A549 (cell line): Measurements from ENCODE around the gene ANKRD11. TPM values are rescaled to one million over a fixed set of nuclear protein-coding genes. Genes with fewer than 3 reads are reported as not detected.
A peak's percentile ranks its signal among the peaks of the same experiment; 100 is the strongest.

Experiments
- ATAC-seq, 2 experiments: fragments of 200-7000 bp in 1 of 2; fragments of >200 bp in 1 of 2; cut with Nextera tagmentation in 1 of 2; cut with Tn5 transposase in 1 of 2; 3 replicates each; pipeline versions ENCODE4 v1.8.0 to v1.9.1; 2018 to 2020; ENCODE audit warnings: mild to moderate bottlenecking in 1 of 2, moderate library complexity in 1 of 2
- CTCF ChIA-PET: fragments of 300-600 bp; sonication (Branson Sonifier 250); formaldehyde crosslinking; extraction: SDS; loops from one replicate; lab custom pipeline; 2021; ENCODE audit warnings: antibody characterized with exemption, inconsistent platforms; lab: Yijun Ruan, JAX
- POLR2A ChIA-PET: fragments of 350-600 bp; formaldehyde crosslinking; extraction: SDS; loops from one replicate; lab custom pipeline; 2021; ENCODE audit warnings: antibody characterized with exemption, inconsistent platforms; lab: Yijun Ruan, JAX
- DNase-seq, 2 experiments: peaks; one replicate each; pipeline versions ENCODE4 v3.0.0 to v3.0.0-alpha.2; 2011 to 2016; ENCODE audit warnings: low read depth in 1 of 2, low spot score in 1 of 2
- FAIRE-seq: peaks from 2 replicates; lab custom pipeline; 2011; peaks lifted over from hg19 to GRCh38; lab: Jason Lieb, UNC
- H3K27ac ChIP-seq, 2 experiments: fragments of >200 bp; sonication (Bioruptor Twin); formaldehyde crosslinking; 3 replicates each; pipeline ENCODE4 v1.5.1; 2016 to 2017
- H3K4me1 ChIP-seq: fragments of >200 bp; sonication (Bioruptor Twin); formaldehyde crosslinking; 3 replicates; pipeline ENCODE4 v1.6.1; 2016
- H3K4me2 ChIP-seq: fragments of >200 bp; sonication (Bioruptor Twin); formaldehyde crosslinking; 3 replicates; pipeline ENCODE4 v1.6.1; 2016
- H3K4me3 ChIP-seq: fragments of >200 bp; sonication (Bioruptor Twin); formaldehyde crosslinking; 3 replicates; pipeline ENCODE4 v1.5.1; 2016
- H3K9me3 ChIP-seq: fragments of >200 bp; sonication (Bioruptor Twin); formaldehyde crosslinking; 3 replicates; pipeline ENCODE4 v1.6.1; 2016
- EHF ChIP-seq: fragments of 250-450 bp; sonication (Bioruptor Pico); IDR thresholded peaks from 2 replicates; pipeline ENCODE4 v1.5.0; 2020; ENCODE audit warnings: mild to moderate bottlenecking
- EHMT2 ChIP-seq: fragments of 200-600 bp; sonication (generic); IDR thresholded peaks from 2 replicates; pipeline ENCODE4 v1.6.1; 2016; ENCODE audit warnings: antibody characterized with exemption, low read depth, mild to moderate bottlenecking, moderate library complexity
- ELK1 ChIP-seq: fragments of 150-350 bp; IDR thresholded peaks from 2 replicates; pipeline ENCODE4 v1.6.1; 2014; ENCODE audit warnings: low read depth, mild to moderate bottlenecking, low read length
- HMGXB4 ChIP-seq: fragments of 250-450 bp; sonication (Bioruptor Pico); IDR thresholded peaks from 2 replicates; pipeline ENCODE4 v1.5.0; 2021; ENCODE audit warnings: mild to moderate bottlenecking, moderate library complexity, borderline replicate concordance
- HOXB13 ChIP-seq: fragments of 250-450 bp; sonication (Bioruptor Pico); IDR thresholded peaks from 2 replicates; pipeline ENCODE4 v1.5.0; 2020; ENCODE audit warnings: low read depth, mild to moderate bottlenecking, moderate library complexity
- KDM1A ChIP-seq: fragments of 200-600 bp; sonication (generic); IDR thresholded peaks from 2 replicates; pipeline ENCODE4 v1.6.1; 2016; ENCODE audit warnings: low read depth, mild to moderate bottlenecking
- MYC ChIP-seq: IDR thresholded peaks from 2 replicates; pipeline ENCODE4 v1.6.1; 2012; ENCODE audit warnings: mild to moderate bottlenecking, inconsistent platforms, low read length, improper control_type of control experiment, borderline replicate concordance
- NPAS2 ChIP-seq: fragments of 250-450 bp; sonication (Bioruptor Pico); IDR thresholded peaks from 2 replicates; pipeline ENCODE4 v1.8.0; 2022; ENCODE audit warnings: mild to moderate bottlenecking, moderate library complexity, borderline replicate concordance
- PBX3 ChIP-seq: IDR thresholded peaks from 2 replicates; pipeline ENCODE4 v1.6.1; 2012
- POLR2AphosphoS2 ChIP-seq: conservative IDR thresholded peaks from 2 replicates; pipeline ENCODE4 v1.6.1; 2012; ENCODE audit warnings: low read length, improper control_type of control experiment, inconsistent platforms
- RCOR1 ChIP-seq: fragments of 150-350 bp; IDR thresholded peaks from 2 replicates; pipeline ENCODE4 v1.6.1; 2014; ENCODE audit warnings: antibody characterized with exemption, low read length, low read depth
- RFX5 ChIP-seq: fragments of 450-650 bp; IDR thresholded peaks from 2 replicates; pipeline ENCODE4 v1.7.1; 2014; ENCODE audit warnings: antibody characterized with exemption, mild to moderate bottlenecking, moderate library complexity
- RNF2 ChIP-seq: fragments of 200-600 bp; sonication (generic); IDR thresholded peaks from 2 replicates; pipeline ENCODE4 v1.6.1; 2016; ENCODE audit warnings: low read depth, mild to moderate bottlenecking, antibody characterized with exemption, moderate library complexity, borderline replicate concordance
- SREBF2 ChIP-seq: fragments of 450-650 bp; IDR thresholded peaks from 2 replicates; pipeline ENCODE4 v1.6.1; 2014; ENCODE audit warnings: mild to moderate bottlenecking, moderate library complexity
- TFCP2L1 ChIP-seq: fragments of 250-450 bp; sonication (Bioruptor Pico); IDR thresholded peaks from 2 replicates; pipeline ENCODE4 v1.5.0; 2021; ENCODE audit warnings: mild to moderate bottlenecking
- WGBS: methylation state at CpG from one replicate; pipeline ENCODE4 v1.1.6; 2017; ENCODE audit errors: missing lambda C conversion rate; 5-methylcytosine and 5-hydroxymethylcytosine counted together
- polyA plus RNA-seq, 4 experiments: library from polyadenylated mRNA; depleted of rRNA in 3 of 4; stranded (reverse); fragments of >200 nt; fragmentation: RNase III in 1 of 4; extraction: RNeasy Plus Mini Kit Qiagen cat#74134 plus additional on column Dnase treatment in 1 of 4; gene quantifications; 2 replicates in 3 of 4; 3 replicates in 1 of 4; pipeline ENCODE4 v1.2.3, GENCODE V29; 2011 to 2017
- TF ChIP-seq, protein P1 (sequence below): IDR thresholded peaks from 2 replicates; pipeline ENCODE4 v1.6.1; 2012; ENCODE audit warnings: low read depth, borderline replicate concordance
- TF ChIP-seq, protein P2 (sequence below): fragments of >200 bp; sonication (Bioruptor Twin); formaldehyde crosslinking; IDR thresholded peaks from 2 replicates; pipeline ENCODE4 v1.6.1; 2016

The ANKRD11 gene
- polyA plus RNA-seq, 2 of the 4 experiments (the other 2 are of a cell fraction): 53.6 to 54.9 TPM

DNA sequence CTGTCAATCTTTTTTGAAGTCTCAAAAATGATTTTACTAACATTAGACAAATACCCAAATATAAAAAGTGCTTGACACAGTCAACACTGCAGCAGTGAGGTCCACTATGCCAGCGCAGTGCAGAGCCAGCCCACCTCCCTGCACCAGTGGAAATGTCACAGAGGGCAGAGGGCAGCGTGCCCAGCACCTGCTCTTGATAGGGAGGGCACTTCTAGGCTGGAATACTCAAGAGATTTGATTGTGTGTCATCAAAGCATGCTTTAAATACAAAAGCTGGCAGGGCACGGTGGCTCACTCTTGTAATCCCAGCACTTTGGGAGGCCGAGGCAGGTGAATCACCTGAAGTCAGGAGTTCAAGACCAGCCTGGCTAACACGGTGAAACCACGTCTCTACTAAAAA is 136.0 kb downstream of the ANKRD11 start:
- Histone ChIP-seq H3K27ac (peak overlapping the region; percentile 7 to 23; a peak in 2 of 6 replicates), H3K4me3 (no peak overlapping the region), H3K4me1 (peaks cover 66% of the 10 kb centered on the region), H3K9me3 (no peaks in the 10 kb centered on the region), H3K4me2 (peak overlapping the region; percentile 59)
- TF ChIP-seq MYC (no peak), NPAS2 (CRISPR knock-in tag) (no peak), PBX3 (no peak), POLR2AphosphoS2 (no peak), KDM1A (no peak), SREBF2 (no peak), RFX5 (no peak), HMGXB4 (CRISPR knock-in tag) (no peak), TFCP2L1 (CRISPR knock-in tag) (no peak), RNF2 (no peak), HOXB13 (no peak)
- TF ChIP-seq, protein P1, sequence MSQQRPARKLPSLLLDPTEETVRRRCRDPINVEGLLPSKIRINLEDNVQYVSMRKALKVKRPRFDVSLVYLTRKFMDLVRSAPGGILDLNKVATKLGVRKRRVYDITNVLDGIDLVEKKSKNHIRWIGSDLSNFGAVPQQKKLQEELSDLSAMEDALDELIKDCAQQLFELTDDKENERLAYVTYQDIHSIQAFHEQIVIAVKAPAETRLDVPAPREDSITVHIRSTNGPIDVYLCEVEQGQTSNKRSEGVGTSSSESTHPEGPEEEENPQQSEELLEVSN: no peak
- TF ChIP-seq, protein P2, sequence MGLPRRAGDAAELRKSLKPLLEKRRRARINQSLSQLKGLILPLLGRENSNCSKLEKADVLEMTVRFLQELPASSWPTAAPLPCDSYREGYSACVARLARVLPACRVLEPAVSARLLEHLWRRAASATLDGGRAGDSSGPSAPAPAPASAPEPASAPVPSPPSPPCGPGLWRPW: no peak
- ChIA-PET CTCF (interaction anchor here (1.0 to 1.1 kb wide), 3 partner anchors 18 to 30 kb away, joined by 3 read pairs; no protein-coding TSS in a partner anchor), POLR2A (interaction anchor here (0.6 kb wide), 1 partner anchor 16 kb away, joined by 3 read pairs; no protein-coding TSS in a partner anchor)
- ATAC-seq (peak in 1 of 2 experiments; percentile 17; a peak in 1 of 6 replicates), DNase-seq (no peak), FAIRE-seq (no peak)
- 76% methylated on average over 6 of the region's 6 CpGs for WGBS

DNA sequence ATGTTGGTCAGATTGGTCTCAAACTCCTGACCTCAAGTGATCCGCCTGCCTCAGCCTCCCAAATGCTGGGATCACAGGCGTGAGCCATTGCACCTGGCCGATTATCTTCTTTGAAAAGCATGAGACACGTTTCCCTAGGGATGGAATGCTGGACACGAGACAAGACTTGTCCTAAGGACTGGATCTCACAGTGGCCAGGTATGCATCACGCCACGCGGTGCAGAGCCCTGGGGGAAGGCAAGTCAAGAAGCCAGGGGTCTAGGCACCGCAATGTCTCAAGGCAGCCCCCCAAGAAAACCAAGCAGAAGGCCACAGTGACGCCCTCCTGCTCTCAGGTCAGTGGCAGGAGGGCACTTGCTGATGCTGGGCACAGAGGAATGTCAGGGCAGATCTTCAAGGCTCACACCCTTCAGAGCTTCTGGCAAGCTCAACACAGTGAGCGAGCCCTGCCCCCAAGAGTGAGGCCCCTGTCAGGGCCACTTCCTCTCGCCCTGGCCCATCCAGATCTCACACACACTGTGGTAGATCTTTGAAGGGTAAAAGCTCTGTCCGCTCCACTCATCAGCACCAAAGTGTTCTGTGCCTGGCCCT is 138.2 kb downstream of the ANKRD11 start:
- POLR2A ChIA-PET: no interaction called here
- TF ChIP-seq EHF (CRISPR knock-in tag): no peak
- TF ChIP-seq RFX5: no peak
- TF ChIP-seq, protein P2: no peak
- no peak for TF ChIP-seq EHMT2
- TF ChIP-seq MYC: no peak
- Histone ChIP-seq H3K27ac (no peak overlapping the region), H3K4me2 (no peak overlapping the region), H3K4me3 (no peak overlapping the region), H3K4me1 (peaks cover 62% of the 10 kb centered on the region), H3K9me3 (no peaks in the 10 kb centered on the region)
- FAIRE-seq (no peak), DNase-seq (no peak), ATAC-seq (no peak)
- CTCF ChIA-PET: interaction anchor here (0.6 to 1.4 kb wide), 3 partner anchors 14 to 44 kb away, joined by 3 read pairs; no protein-coding TSS in a partner anchor
- 88% methylated on average over 10 of the region's 13 CpGs for WGBS

DNA sequence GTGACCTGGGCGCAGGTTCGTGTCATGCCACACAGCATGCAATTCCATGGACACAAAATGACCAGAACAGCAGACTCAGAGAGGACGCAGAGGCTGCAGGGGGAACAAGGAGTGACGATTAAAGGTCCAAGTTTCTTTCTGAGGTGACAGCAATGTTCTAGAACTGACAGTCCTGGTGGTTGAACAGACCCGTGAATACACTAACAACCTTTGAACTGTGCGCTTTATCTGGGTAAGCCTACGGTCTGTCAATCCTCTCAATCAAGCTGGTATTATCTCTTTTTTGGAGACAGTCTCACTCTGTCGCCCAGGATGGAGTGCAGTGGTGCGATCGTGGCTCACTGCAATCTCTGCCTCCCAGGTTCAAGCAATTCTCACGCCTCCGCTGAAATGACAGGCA is 138.7 kb downstream of the ANKRD11 start:
- POLR2A ChIA-PET: no interaction called here
- no peak for FAIRE-seq
- TF ChIP-seq ELK1: no peak
- no peak for TF ChIP-seq RCOR1
- Histone ChIP-seq H3K27ac (no peak overlapping the region), H3K4me3 (no peak overlapping the region), H3K9me3 (no peaks in the 10 kb centered on the region), H3K4me1 (peaks cover 62% of the 10 kb centered on the region), H3K4me2 (no peak overlapping the region)
- no peak for DNase-seq
- WGBS: 93% methylated on average over 12 of the region's 12 CpGs
- CTCF ChIA-PET: interaction anchor here (0.6 to 1.7 kb wide), 3 partner anchors 8 to 42 kb away, joined by 3 to 5 read pairs (median 3); no protein-coding TSS in a partner anchor
- ATAC-seq: no peak
